D721Med (cell line): Measurements from ENCODE around the gene ACTN3.
"Not testable (repeated sequence)": the region's sequence is repeated elsewhere in the genome, so short reads cannot be mapped to it uniquely, and the experiment has no call there.

Source experiments
- DNase-seq: peaks from one replicate; pipeline ENCODE4 v3.0.0; 2011; ENCODE audit warnings: low spot score; ENCODE audit not compliant: insufficient read length
- FAIRE-seq: peaks from 2 replicates; lab custom pipeline; 2011; peaks lifted over from hg19 to GRCh38; lab: Jason Lieb, UNC
- TF ChIP-seq, protein P1 (sequence below): IDR thresholded peaks from 2 replicates; pipeline ENCODE4 v1.5.1; 2012; ENCODE audit warnings: mild to moderate bottlenecking, control low read depth; ENCODE audit not compliant: insufficient read depth; ENCODE audit errors: missing control alignments

Gene ACTN3

DNA sequence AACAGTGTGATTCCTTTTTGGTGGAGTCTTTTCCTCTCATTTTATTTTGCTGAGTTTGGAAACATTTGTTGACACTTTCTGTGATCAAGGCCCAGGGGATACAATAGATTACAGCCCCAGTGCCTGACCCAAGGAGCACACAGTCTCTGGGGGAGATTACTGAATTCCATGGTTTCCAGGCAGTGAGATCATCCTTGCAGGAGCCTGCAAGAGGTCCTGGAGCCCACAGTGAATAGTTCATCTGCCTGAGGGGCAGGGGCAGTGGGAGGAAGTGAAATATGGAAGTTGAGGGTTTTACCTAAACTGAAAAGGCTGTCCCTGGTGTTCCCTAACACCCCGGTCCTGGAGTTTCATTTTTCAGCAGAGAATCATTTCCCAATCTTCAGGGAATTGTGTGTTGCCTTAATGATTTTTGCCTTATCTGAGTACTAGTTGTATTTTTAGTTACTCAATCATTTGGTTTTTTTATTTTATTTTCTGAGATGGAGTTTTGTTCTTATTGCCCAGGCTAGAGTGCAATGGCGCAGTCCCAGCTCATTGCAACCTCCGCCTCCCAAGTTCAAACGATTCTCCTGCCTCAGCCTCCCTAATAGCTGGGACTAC, 54.0 kb downstream of the ACTN3 start:
- FAIRE-seq: no peak

DNA sequence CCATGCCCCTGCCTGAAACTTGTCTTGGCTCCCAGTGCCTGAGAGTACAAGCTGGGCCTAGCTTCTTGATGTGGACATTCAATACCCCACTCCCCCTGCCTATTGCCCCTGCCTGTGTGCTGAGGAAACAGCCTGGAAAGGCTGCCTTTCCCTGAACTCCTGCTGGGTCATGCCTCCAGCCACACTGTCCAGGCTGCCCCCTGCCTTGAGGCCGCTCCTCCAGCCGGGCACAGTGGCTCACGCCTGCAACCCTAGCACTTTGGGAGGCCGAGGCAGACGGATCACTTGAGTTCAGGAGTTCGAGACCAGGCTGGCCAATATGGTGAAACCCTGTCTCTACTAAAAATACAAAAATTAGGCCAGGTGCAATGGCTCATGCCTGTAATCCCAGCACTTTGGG, 56.4 kb downstream of the ACTN3 start:
- no peak for FAIRE-seq
- TF ChIP-seq, protein P1, sequence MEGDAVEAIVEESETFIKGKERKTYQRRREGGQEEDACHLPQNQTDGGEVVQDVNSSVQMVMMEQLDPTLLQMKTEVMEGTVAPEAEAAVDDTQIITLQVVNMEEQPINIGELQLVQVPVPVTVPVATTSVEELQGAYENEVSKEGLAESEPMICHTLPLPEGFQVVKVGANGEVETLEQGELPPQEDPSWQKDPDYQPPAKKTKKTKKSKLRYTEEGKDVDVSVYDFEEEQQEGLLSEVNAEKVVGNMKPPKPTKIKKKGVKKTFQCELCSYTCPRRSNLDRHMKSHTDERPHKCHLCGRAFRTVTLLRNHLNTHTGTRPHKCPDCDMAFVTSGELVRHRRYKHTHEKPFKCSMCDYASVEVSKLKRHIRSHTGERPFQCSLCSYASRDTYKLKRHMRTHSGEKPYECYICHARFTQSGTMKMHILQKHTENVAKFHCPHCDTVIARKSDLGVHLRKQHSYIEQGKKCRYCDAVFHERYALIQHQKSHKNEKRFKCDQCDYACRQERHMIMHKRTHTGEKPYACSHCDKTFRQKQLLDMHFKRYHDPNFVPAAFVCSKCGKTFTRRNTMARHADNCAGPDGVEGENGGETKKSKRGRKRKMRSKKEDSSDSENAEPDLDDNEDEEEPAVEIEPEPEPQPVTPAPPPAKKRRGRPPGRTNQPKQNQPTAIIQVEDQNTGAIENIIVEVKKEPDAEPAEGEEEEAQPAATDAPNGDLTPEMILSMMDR: no peak

More for the DNA sequence above, 54.0 kb downstream of the ACTN3 start:
- no peak for DNase-seq
- TF ChIP-seq, protein P1: no peak

DNA sequence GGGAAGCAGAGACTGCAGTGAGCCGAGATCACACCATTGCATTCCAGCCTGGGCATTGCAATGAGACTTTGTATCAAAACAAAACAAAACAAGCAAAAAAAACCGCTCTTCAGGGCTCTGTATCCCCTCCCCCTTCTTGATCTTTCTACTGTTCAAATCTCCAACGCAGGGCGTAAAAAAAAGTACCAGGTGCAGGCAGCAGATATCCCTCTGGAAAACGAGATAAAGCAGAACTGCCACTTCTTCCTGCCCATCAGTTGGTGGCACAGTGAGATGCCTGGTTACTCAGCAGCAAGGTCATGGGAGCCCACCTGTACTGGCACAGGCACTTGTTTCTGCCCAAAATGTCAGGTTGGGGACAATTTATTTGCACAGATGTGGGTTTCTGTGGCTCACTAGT, 57.5 kb downstream of the ACTN3 start:
- FAIRE-seq: no peak
- TF ChIP-seq, protein P1: no peak
- no peak for DNase-seq

More for the DNA sequence above, 56.4 kb downstream of the ACTN3 start:
- DNase-seq: no peak

DNA sequence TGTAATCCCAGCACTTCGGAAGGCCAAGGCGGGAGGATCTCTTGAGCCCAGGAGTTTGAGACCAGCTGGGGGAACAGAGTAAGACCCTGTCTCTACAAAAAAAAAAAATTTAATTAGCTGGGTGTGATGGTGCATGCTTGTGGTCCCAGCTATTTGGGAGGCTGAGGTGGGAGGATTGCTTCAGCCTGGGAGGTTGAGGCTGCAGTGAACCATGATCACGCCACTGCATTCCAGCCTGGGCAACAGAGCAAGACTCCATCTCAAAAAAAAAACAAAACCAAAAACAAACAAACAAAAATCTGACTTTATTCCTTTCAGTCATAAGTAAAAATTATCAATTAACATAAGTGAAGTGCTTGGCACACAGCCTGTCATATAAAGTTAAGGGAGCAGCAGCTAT, 59.9 kb downstream of the ACTN3 start:
- FAIRE-seq, DNase-seq: not testable (repeated sequence)

DNA sequence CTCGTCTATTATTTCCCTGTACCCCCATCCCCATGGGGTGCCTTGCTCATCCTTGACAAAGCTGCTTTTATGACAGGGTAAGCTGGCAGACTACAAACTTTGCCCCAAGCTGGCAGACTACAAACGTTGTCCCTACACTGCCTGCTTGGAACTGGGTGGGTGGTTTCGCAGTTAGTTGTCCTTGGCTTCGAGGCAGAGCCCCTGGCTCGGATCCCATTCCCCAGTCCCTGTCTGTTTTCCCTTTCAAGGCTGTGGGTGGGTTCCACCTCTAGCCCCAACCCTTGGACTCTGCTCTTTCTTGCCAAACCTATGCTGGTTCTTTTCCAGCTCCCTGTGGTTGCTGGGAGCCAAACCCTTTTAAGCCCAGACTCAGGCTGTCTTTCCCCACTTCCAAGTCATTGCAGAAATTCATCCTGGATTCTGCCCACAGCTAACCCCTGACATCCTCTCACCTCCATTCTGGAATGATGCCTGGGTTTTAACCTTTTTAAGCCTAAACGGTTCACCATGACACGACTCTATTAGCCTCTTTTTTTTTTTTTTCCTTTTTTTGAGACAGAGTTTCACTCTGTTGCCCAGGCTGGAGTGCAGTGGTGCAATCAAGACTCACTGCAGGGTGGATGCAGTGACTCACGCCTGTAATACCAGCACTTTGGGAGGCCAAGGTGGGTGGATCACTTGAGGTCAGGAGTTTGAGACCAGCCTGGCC, 60.6 kb downstream of the ACTN3 start:
- DNase-seq: no peak
- TF ChIP-seq, protein P1: no peak
- no peak for FAIRE-seq

DNA sequence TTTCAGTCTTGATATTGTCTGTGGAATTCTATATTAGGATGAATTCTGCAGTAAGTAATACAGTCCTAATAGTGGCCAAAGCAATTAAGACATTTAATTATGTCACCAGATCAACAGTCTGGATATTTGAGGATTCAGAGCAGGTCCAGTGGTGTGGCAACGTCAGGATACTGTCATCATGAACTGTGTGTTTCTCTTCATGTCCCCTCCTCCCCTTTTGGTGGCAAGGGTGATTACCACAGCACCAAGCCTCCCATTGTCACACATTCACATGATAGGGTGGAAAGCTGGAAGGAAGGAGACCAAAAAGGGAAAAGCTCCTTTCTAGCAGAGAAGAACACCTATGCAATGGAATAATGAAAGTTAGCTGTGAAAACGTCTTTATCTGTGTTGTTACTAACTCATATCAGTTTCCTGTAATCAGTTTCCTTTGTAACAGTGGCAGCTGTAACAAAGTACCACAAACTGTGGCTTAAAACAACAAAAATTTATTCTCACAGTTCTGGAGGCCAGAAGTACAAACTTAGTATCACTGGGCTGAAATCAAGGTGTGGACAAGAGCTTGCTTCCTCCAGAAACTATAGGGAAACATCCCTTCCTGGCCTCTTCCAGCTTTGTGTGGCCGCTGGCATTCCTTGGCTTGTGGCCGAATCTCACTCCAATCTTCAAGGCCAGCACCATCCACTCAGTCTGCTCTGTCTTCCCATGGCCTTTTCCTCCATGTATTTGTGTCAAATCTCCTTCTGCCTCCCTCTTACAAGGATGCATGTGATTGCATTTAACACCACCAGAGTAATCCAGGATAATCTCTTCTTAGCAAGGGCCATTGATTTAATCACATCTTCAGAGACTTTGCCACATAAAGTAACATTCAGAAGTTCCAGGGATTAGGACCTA, 63.3 kb downstream of the ACTN3 start:
- TF ChIP-seq, protein P1: no peak
- FAIRE-seq (peak; percentile 88), DNase-seq (peak; percentile 55)

DNA sequence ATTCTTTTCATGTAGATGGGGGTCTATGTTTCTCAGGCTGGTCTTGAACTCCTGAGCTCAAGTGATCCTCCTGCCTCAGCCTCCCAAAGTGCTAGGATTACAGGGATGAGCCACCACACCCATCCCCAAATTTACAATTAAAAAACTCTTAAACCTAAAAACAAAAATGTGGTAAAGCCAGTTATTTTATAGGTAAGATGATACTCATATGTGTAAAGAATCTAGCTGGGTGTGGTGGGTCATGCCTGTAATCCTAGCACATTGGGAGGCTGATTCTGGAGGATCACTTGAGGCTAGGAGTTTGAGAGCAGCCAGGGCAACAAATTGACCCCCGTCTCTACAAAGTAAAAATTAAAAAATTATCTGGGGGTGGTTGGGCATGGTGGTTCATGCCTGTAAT, 65.8 kb downstream of the ACTN3 start:
- FAIRE-seq: no peak
- DNase-seq: no peak
- TF ChIP-seq, protein P1: no peak
